ENCODE measurements around the gene CYP2W1. TPM values are rescaled to one million over a fixed set of nuclear protein-coding genes. Genes with fewer than 3 reads are reported as not detected.

CYP2W1 gene
- total and polyA plus RNA-seq, 3 experiments from 2014 or later = not detected

- Mint-ChIP-seq H3K27ac (peak overlapping the region in 6 of 8 donors; percentile 63 to 98 (median 86)), H3K4me3 (peak overlapping the region; percentile 53 to 89 (median 80)), H3K27me3 (peaks cover 0 to 2% of the 10 kb centered on the region in 2 donors), H3K9me3 (peaks cover 0 to 3% (median 0%) of the 10 kb centered on the region in 5 donors), H3K4me1 (peaks cover 20 to 57% (median 34%) of the 10 kb centered on the region in 3 donors), H3K36me3 (peaks cover 0 to 21% (median 2%) of the 10 kb centered on the region in 3 donors)
- H3K36me3 ChIP-seq (ENCODE audit: insufficient read depth, low read length) = no peaks in the 10 kb centered on the region
- peak overlapping the region; percentile 87 for H3K27ac ChIP-seq (ENCODE audit: low read depth, low read length)
- POLR2A ChIA-PET = interaction anchor here (0.6 to 1.0 kb wide), 2 partner anchors 16 kb away, joined by 3 read pairs; partner anchors contain the start of gene GPR146
- CTCF ChIA-PET = interaction anchor here (1.0 to 2.5 kb wide), 5 partner anchors 10 to 35 kb away, joined by 4 to 15 read pairs (median 4); partner anchors contain the start of gene GPR146
- H3K9me3 ChIP-seq (ENCODE audit: low read length) = no peaks in the 10 kb centered on the region
- peaks cover 23% of the 10 kb centered on the region for H3K4me1 ChIP-seq (ENCODE audit: insufficient read depth, low read length)
- DNase-seq = peak; percentile 67 to 89 (median 82)
- no peaks in the 10 kb centered on the region for H3K27me3 ChIP-seq (ENCODE audit: insufficient read depth, low read length, poor library complexity, severe bottlenecking)
- peak overlapping the region; percentile 69 for H3K4me3 ChIP-seq (ENCODE audit: low read length)
Measured at GRCh38 chr7:1028044-1028770, 45.2 kb downstream of the CYP2W1 start.

- peaks cover 0 to 2% (median 0%) of the 10 kb centered on the region in 5 donors for H3K9me3 Mint-ChIP-seq
- Histone ChIP-seq H3K36me3 (ENCODE audit: insufficient read depth, low read length) (no peaks in the 10 kb centered on the region), H3K9me3 (ENCODE audit: low read length) (no peaks in the 10 kb centered on the region), H3K27ac (ENCODE audit: low read depth, low read length) (peak overlapping the region; percentile 87), H3K4me1 (ENCODE audit: insufficient read depth, low read length) (peaks cover 31% of the 10 kb centered on the region), H3K4me3 (ENCODE audit: low read length) (peak overlapping the region; percentile 69), H3K27me3 (ENCODE audit: insufficient read depth, low read length, poor library complexity, severe bottlenecking) (no peaks in the 10 kb centered on the region)
- H3K27me3 Mint-ChIP-seq = peaks cover 0 to 2% of the 10 kb centered on the region in 2 donors
- H3K4me3 Mint-ChIP-seq = peak overlapping the region; percentile 53 to 89 (median 80)
- peaks cover 28 to 65% (median 37%) of the 10 kb centered on the region in 3 donors for H3K4me1 Mint-ChIP-seq
- peak; percentile 28 to 77 (median 47) for DNase-seq
- H3K27ac Mint-ChIP-seq = peak overlapping the region; percentile 63 to 98 (median 88)
- CTCF ChIA-PET = interaction anchor here (1.0 kb wide), 1 partner anchor 36 kb away, joined by 4 read pairs; no protein-coding TSS in a partner anchor
- POLR2A ChIA-PET = interaction anchor here (0.6 to 1.7 kb wide), 2 partner anchors 15 kb away, joined by 3 to 4 read pairs; partner anchors contain the start of gene GPR146
- peaks cover 0 to 18% (median 2%) of the 10 kb centered on the region in 3 donors for H3K36me3 Mint-ChIP-seq
Measured at GRCh38 chr7:1028775-1029636, 46.0 kb downstream of the CYP2W1 start.

DNA sequence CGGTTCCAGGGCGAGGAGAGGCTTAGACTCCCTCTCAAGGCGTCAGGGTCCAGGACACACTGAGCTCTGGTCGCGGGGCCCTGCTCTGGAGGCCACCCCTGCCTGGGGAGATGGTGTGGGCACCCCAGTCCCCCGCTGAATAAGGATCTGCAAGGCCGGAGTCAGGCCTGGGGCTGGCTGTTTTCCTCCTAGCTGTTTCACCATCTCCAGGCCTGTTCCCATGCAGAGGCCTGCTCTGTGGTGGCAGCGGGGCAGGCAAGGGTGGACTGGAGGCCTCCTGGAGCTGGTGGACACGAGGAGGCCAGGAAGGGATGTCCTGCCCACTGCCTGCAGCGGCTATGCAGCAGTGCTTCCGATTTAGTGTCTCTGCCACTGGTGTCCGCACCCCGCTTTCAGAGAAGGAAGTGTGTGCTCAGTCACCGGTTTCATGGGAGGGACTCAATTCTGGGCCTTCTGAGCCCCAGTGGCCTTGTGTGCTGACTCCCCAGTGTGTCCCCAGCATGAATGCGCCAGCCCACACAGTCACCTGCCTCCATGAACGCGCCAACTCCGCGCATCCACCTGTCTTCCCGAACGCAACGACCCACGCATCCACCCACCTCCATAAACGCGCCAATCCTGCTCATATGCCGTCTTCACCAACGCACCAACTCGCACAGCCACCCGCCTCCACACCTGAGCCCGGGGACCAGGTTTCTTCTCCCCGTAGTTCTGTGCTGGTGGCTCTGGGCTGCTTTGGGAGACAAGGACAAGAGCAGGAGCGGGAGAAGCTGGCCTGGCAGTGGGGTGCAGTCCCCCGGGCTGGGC, 46.9 kb downstream of the CYP2W1 start:
- POLR2A ChIA-PET = interaction anchor here (1.7 kb wide), 1 partner anchor 14 kb away, joined by 4 read pairs; the partner anchor contains the start of gene GPR146
- no peak overlapping the region for H3K4me3 ChIP-seq (ENCODE audit: low read length)

DNA sequence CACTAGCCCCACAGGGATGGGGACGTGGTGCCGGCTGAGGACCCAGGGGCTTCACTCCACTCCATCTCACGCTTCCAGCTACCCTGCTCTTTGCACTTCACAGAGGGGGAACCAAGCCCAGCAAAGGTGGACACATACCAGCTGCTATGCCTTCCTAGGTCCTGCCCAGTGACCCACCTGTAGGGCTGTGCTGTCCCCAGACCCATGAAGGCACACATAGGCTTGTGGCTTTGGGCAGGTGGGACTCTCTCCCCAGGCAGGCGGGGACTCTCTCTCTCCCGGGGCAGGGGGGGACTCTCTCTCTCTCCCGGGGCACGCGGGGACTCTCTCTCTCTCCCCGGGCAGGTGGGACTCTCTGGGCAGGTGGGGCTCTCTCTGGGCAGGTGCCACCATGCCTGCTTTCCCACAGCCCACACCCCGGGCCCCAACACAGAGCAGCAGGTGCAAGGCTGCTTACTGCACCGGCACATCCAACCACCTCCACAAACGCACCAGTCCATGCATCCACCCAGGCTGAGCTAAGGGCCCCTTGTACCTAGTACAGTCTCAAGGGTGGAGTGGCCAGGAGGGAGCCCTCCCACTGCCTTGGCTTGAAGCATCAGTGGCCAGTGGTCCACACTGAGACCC, 47.6 kb downstream of the CYP2W1 start:
- ChIA-PET POLR2A (interaction anchor here (1.7 kb wide), 1 partner anchor 14 kb away, joined by 4 read pairs; the partner anchor contains the start of gene GPR146), CTCF (no interaction called here)
- DNase-seq = no peak
- H3K27me3 ChIP-seq (ENCODE audit: insufficient read depth, low read length, poor library complexity, severe bottlenecking) = no peaks in the 10 kb centered on the region
- Mint-ChIP-seq H3K36me3 (peaks cover 0 to 13% (median 2%) of the 10 kb centered on the region in 3 donors), H3K4me3 (no peak overlapping the region), H3K9me3 (no peaks in the 10 kb centered on the region), H3K27me3 (peaks cover 0 to 2% of the 10 kb centered on the region in 2 donors), H3K27ac (peak overlapping the region in 3 of 8 donors; percentile 22 to 79 (median 40)), H3K4me1 (peaks cover 35 to 66% (median 48%) of the 10 kb centered on the region in 3 donors)
- H3K27ac ChIP-seq (ENCODE audit: low read depth, low read length) = no peak overlapping the region
- H3K4me1 ChIP-seq (ENCODE audit: insufficient read depth, low read length) = peaks cover 40% of the 10 kb centered on the region
- H3K9me3 ChIP-seq (ENCODE audit: low read length) = no peaks in the 10 kb centered on the region
- H3K36me3 ChIP-seq (ENCODE audit: insufficient read depth, low read length) = no peaks in the 10 kb centered on the region
- no peak overlapping the region for H3K4me3 ChIP-seq (ENCODE audit: low read length)

More for the DNA sequence above, 46.9 kb downstream of the CYP2W1 start:
- peak overlapping the region; percentile 87 for H3K27ac ChIP-seq (ENCODE audit: low read depth, low read length)
- peaks cover 0 to 16% (median 2%) of the 10 kb centered on the region in 3 donors for H3K36me3 Mint-ChIP-seq
- no peaks in the 10 kb centered on the region for H3K27me3 ChIP-seq (ENCODE audit: insufficient read depth, low read length, poor library complexity, severe bottlenecking)
- H3K9me3 ChIP-seq (ENCODE audit: low read length) = no peaks in the 10 kb centered on the region
- peaks cover 39% of the 10 kb centered on the region for H3K4me1 ChIP-seq (ENCODE audit: insufficient read depth, low read length)
- no peaks in the 10 kb centered on the region for H3K9me3 Mint-ChIP-seq
- no peak for DNase-seq
- CTCF ChIA-PET = interaction anchor here (1.0 kb wide), 1 partner anchor 37 kb away, joined by 4 read pairs; no protein-coding TSS in a partner anchor
- H3K36me3 ChIP-seq (ENCODE audit: insufficient read depth, low read length) = no peaks in the 10 kb centered on the region
- H3K4me1 Mint-ChIP-seq = peaks cover 33 to 67% (median 45%) of the 10 kb centered on the region in 3 donors
- peak overlapping the region in 5 of 7 donors; percentile 41 to 87 (median 69) for H3K4me3 Mint-ChIP-seq
- H3K27ac Mint-ChIP-seq = peak overlapping the region in 6 of 8 donors; percentile 23 to 98 (median 82)
- H3K27me3 Mint-ChIP-seq = peaks cover 0 to 2% of the 10 kb centered on the region in 2 donors

- peaks cover 40% of the 10 kb centered on the region for H3K4me1 ChIP-seq (ENCODE audit: insufficient read depth, low read length)
- Mint-ChIP-seq H3K4me1 (peaks cover 33 to 57% (median 43%) of the 10 kb centered on the region in 3 donors), H3K27me3 (peaks cover 0 to 2% of the 10 kb centered on the region in 2 donors), H3K36me3 (peaks cover 0 to 4% (median 0%) of the 10 kb centered on the region in 3 donors), H3K4me3 (no peak overlapping the region), H3K27ac (peak overlapping the region in 1 of 8 donors; percentile 74), H3K9me3 (no peaks in the 10 kb centered on the region)
- no peaks in the 10 kb centered on the region for H3K36me3 ChIP-seq (ENCODE audit: insufficient read depth, low read length)
- no peaks in the 10 kb centered on the region for H3K9me3 ChIP-seq (ENCODE audit: low read length)
- no peak overlapping the region for H3K27ac ChIP-seq (ENCODE audit: low read depth, low read length)
- no peaks in the 10 kb centered on the region for H3K27me3 ChIP-seq (ENCODE audit: insufficient read depth, low read length, poor library complexity, severe bottlenecking)
- ChIA-PET CTCF (no interaction called here), POLR2A (no interaction called here)
- H3K4me3 ChIP-seq (ENCODE audit: low read length) = no peak overlapping the region
- no peak for DNase-seq
Measured at GRCh38 chr7:1031716-1032455, 48.9 kb downstream of the CYP2W1 start.

- ChIA-PET POLR2A (no interaction called here), CTCF (no interaction called here)
- Mint-ChIP-seq H3K36me3 (no peaks in the 10 kb centered on the region), H3K4me3 (peak overlapping the region in 2 of 7 donors; percentile 75 to 83), H3K4me1 (peaks cover 30 to 51% (median 36%) of the 10 kb centered on the region in 3 donors), H3K27ac (peak overlapping the region in 6 of 8 donors; percentile 25 to 91 (median 78)), H3K9me3 (no peaks in the 10 kb centered on the region), H3K27me3 (peaks cover 0 to 2% of the 10 kb centered on the region in 2 donors)
- no peaks in the 10 kb centered on the region for H3K27me3 ChIP-seq (ENCODE audit: insufficient read depth, low read length, poor library complexity, severe bottlenecking)
- no peak overlapping the region for H3K27ac ChIP-seq (ENCODE audit: low read depth, low read length)
- peaks cover 40% of the 10 kb centered on the region for H3K4me1 ChIP-seq (ENCODE audit: insufficient read depth, low read length)
- no peaks in the 10 kb centered on the region for H3K9me3 ChIP-seq (ENCODE audit: low read length)
- H3K4me3 ChIP-seq (ENCODE audit: low read length) = no peak overlapping the region
- DNase-seq = no peak
- no peaks in the 10 kb centered on the region for H3K36me3 ChIP-seq (ENCODE audit: insufficient read depth, low read length)
Measured at GRCh38 chr7:1032536-1033181, 49.7 kb downstream of the CYP2W1 start.

All from CD8-positive, alpha-beta memory T cell (primary cell).